ENCODE data around the gene TLR8.

GRCh38 chrX:12946406-12946805, 40.0 kb downstream of the TLR8 start:
- TF ChIP-seq SIN3A (IDR thresholded peaks at IDR 0.05; ENCODE audit: borderline replicate concordance, insufficient read depth, low read length) (no peak), POLR2AphosphoS5 (IDR thresholded peaks at IDR 0.05; ENCODE audit: low read depth, low read length) (no peak), FOXP2 (optimal IDR thresholded peaks at IDR 0.05; ENCODE audit: borderline replicate concordance, extremely low read depth, extremely low read length, insufficient read depth) (no peak)
